ENCODE data around the gene AVPI1. TPM values are rescaled to one million over a fixed set of nuclear protein-coding genes. Genes with fewer than 3 reads are reported as not detected.
A peak's percentile ranks its signal among the peaks of the same experiment; 100 is the strongest.

AVPI1 gene
- total and polyA plus RNA-seq, 2 experiments from 2014 or later, result 7.4 to 7.6 TPM

DNA sequence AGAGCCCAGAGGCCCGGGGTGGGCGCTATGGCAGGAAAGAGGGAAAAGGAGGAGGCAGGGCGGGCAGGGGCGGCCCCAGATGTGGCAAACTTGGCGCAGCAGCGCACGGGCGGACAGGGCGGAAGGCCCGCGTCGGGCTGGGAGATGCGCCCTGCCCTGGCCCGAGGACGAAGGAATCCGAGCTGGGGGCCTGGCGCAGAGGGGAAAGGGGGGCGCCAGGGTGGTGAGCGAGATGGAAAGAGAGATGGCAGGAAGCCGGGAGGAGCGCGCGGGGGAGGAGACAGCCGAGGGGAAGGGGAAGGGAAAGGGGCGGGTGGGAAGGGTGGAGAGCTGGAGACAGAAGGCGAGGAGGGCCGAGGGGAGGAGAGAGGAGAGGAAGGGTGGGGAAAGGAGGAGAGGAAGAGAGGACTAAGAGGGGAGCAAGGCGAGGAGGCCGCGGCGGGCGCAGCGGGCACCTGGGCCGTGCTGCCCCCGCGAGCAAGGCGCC is 26.3 kb upstream of the AVPI1 start, which contains the start of gene MARVELD1:
Gene MARVELD1, plus strand, starts transcription at position 392 of the 487 bp plus-strand sequence. CDS start 147 bp downstream, outside the sequence.
- H3K9me3 Mint-ChIP-seq, result no peaks in the 10 kb centered on the region; the same call in 2 of the 3 replicates
- H2AFZ ChIP-seq, result peak within 1 kb of the TSS; percentile 95
- H3K27ac Mint-ChIP-seq, result peak within 1 kb of the TSS; percentile 99
- H3K9me2 ChIP-seq (ENCODE audit: insufficient read depth), result no peaks in the 10 kb centered on the region
- peak within 1 kb of the TSS; percentile 82 for H3K4me3 ChIP-seq
- peaks cover 7% of the 10 kb centered on the region; the same call in 1 of the 2 replicates for H3K36me3 ChIP-seq (ENCODE audit: insufficient read depth)
- peak within 1 kb of the TSS; percentile 97 for H3K27ac ChIP-seq (ENCODE audit: low read depth)
- peaks cover 40% of the 10 kb centered on the region for H3K4me1 ChIP-seq (ENCODE audit: insufficient read depth)
- peaks cover 17% of the 10 kb centered on the region for H3K79me2 ChIP-seq (replicated peaks; ENCODE audit: insufficient read depth)
- DNase-seq (ENCODE audit: low spot score) (peak; percentile 92), ATAC-seq (peak; percentile 19)
- H3K4me3 Mint-ChIP-seq, result peak within 1 kb of the TSS; percentile 100
- peaks cover 17% of the 10 kb centered on the region for H3K27me3 Mint-ChIP-seq (ENCODE audit: insufficient read depth, low read depth, poor library complexity)
- peaks cover 26% of the 10 kb centered on the region for H3K36me3 Mint-ChIP-seq (ENCODE audit: low read depth)
- H3K27me3 ChIP-seq (ENCODE audit: insufficient read depth), result no peaks in the 10 kb centered on the region
- no peak for TF ChIP-seq CREB1 (CRISPR knock-in tag; IDR thresholded peaks at IDR 0.05; ENCODE audit: low read depth)
- TF ChIP-seq, protein P1, sequence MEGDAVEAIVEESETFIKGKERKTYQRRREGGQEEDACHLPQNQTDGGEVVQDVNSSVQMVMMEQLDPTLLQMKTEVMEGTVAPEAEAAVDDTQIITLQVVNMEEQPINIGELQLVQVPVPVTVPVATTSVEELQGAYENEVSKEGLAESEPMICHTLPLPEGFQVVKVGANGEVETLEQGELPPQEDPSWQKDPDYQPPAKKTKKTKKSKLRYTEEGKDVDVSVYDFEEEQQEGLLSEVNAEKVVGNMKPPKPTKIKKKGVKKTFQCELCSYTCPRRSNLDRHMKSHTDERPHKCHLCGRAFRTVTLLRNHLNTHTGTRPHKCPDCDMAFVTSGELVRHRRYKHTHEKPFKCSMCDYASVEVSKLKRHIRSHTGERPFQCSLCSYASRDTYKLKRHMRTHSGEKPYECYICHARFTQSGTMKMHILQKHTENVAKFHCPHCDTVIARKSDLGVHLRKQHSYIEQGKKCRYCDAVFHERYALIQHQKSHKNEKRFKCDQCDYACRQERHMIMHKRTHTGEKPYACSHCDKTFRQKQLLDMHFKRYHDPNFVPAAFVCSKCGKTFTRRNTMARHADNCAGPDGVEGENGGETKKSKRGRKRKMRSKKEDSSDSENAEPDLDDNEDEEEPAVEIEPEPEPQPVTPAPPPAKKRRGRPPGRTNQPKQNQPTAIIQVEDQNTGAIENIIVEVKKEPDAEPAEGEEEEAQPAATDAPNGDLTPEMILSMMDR (conservative IDR thresholded peaks at IDR 0.05; ENCODE audit: low read depth in 2 of 2), result no peak
- no peak for TF ChIP-seq ZNF114 (CRISPR knock-in tag; IDR thresholded peaks at IDR 0.05)
- no peak for TF ChIP-seq ZNF331 (CRISPR knock-in tag; IDR thresholded peaks at IDR 0.05; ENCODE audit: low read depth)
- TF ChIP-seq STAT1 (IDR thresholded peaks at IDR 0.05; ENCODE audit: unreplicated experiment), result no peak
- no peak for TF ChIP-seq NANOG (IDR thresholded peaks at IDR 0.05; ENCODE audit: borderline replicate concordance)
- peaks cover 51% of the 10 kb centered on the region for H3K4me1 Mint-ChIP-seq
- H3F3A ChIP-seq (replicated peaks; ENCODE audit: low read depth), result peaks cover 18% of the 10 kb centered on the region
- H3K4me2 ChIP-seq, result peak within 1 kb of the TSS; percentile 92
- H4K20me1 ChIP-seq (replicated peaks; ENCODE audit: insufficient read depth), result no peaks in the 10 kb centered on the region

DNA sequence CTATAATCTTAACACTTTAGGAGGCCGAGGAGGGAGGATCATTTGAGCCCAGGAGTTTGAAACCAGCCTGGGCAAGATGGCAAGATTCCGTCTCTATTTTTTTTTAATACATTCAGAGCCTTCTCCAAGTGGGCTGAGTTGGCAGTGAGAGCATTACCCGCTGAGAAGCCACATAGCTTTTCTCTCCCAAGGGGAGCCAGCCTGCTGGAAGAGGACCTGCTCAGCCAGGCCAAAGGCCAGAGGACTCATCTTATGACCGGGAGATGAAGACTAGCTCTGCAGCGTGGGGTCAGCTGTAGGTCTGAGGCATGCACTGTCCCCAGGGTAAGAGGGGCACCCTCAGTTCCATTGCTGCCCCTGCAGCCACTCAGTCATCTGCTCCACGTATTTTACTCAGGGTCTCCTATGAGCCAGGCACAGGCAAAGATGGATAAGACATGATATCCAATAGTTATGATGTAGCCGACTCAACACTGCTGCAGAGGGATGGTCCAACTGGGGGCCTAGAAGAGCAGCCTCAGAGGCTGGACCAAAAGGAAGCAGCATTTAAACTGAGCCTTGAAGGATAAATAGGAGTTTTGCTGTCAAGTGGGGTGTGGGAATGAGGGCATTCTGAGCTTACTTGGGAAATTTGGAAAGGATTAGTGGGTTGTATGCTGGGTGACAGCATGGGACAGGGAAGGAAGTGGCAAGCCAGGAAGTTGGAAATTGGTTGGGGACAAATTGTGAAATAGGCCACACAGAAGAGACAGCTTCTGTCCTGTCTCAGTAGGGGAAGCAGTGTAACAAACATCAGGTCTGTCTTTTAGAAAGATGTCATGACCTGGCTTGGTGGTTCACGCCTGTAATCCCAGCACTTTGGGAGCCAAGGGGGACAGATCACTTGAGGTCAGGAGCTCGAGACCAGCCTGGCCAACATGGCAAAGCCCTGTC is 24.9 kb upstream of the AVPI1 start:
- peaks cover 12% of the 10 kb centered on the region for H3K36me3 Mint-ChIP-seq (ENCODE audit: low read depth)

More for the DNA sequence above, 24.9 kb upstream of the AVPI1 start:
- ATAC-seq (no peak), DNase-seq (ENCODE audit: low spot score) (no peak)
- no peaks in the 10 kb centered on the region for H4K20me1 ChIP-seq (replicated peaks; ENCODE audit: insufficient read depth)
- peaks cover 30% of the 10 kb centered on the region for H3K4me1 ChIP-seq (ENCODE audit: insufficient read depth)
- H3K9me2 ChIP-seq (ENCODE audit: insufficient read depth), result no peaks in the 10 kb centered on the region
- TF ChIP-seq, protein P2, sequence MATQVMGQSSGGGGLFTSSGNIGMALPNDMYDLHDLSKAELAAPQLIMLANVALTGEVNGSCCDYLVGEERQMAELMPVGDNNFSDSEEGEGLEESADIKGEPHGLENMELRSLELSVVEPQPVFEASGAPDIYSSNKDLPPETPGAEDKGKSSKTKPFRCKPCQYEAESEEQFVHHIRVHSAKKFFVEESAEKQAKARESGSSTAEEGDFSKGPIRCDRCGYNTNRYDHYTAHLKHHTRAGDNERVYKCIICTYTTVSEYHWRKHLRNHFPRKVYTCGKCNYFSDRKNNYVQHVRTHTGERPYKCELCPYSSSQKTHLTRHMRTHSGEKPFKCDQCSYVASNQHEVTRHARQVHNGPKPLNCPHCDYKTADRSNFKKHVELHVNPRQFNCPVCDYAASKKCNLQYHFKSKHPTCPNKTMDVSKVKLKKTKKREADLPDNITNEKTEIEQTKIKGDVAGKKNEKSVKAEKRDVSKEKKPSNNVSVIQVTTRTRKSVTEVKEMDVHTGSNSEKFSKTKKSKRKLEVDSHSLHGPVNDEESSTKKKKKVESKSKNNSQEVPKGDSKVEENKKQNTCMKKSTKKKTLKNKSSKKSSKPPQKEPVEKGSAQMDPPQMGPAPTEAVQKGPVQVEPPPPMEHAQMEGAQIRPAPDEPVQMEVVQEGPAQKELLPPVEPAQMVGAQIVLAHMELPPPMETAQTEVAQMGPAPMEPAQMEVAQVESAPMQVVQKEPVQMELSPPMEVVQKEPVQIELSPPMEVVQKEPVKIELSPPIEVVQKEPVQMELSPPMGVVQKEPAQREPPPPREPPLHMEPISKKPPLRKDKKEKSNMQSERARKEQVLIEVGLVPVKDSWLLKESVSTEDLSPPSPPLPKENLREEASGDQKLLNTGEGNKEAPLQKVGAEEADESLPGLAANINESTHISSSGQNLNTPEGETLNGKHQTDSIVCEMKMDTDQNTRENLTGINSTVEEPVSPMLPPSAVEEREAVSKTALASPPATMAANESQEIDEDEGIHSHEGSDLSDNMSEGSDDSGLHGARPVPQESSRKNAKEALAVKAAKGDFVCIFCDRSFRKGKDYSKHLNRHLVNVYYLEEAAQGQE (IDR thresholded peaks at IDR 0.05; ENCODE audit: unreplicated experiment), result no peak
- TF ChIP-seq EZH2 (IDR thresholded peaks at IDR 0.05; ENCODE audit: low read depth, unreplicated experiment), result no peak
- TF ChIP-seq POLR2AphosphoS5 (IDR thresholded peaks at IDR 0.05; ENCODE audit: low read depth), result no peak
- no peak for TF ChIP-seq JUNB (IDR thresholded peaks at IDR 0.05; ENCODE audit: unreplicated experiment)
- TF ChIP-seq, protein P3, sequence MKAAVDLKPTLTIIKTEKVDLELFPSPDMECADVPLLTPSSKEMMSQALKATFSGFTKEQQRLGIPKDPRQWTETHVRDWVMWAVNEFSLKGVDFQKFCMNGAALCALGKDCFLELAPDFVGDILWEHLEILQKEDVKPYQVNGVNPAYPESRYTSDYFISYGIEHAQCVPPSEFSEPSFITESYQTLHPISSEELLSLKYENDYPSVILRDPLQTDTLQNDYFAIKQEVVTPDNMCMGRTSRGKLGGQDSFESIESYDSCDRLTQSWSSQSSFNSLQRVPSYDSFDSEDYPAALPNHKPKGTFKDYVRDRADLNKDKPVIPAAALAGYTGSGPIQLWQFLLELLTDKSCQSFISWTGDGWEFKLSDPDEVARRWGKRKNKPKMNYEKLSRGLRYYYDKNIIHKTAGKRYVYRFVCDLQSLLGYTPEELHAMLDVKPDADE (IDR thresholded peaks at IDR 0.05), result no peak
- TF ChIP-seq CREB1 (CRISPR knock-in tag; IDR thresholded peaks at IDR 0.05; ENCODE audit: low read depth), result no peak
- no peak for TF ChIP-seq ZNF331 (CRISPR knock-in tag; IDR thresholded peaks at IDR 0.05; ENCODE audit: low read depth)
- no peak for TF ChIP-seq ZNF114 (CRISPR knock-in tag; IDR thresholded peaks at IDR 0.05)
- no peak for TF ChIP-seq NANOG (IDR thresholded peaks at IDR 0.05; ENCODE audit: borderline replicate concordance)
- TF ChIP-seq STAT1 (IDR thresholded peaks at IDR 0.05; ENCODE audit: unreplicated experiment), result no peak
- Mint-ChIP-seq H3K4me1 (peaks cover 41% of the 10 kb centered on the region), H3K4me3 (peak overlapping the region; percentile 44), H3K27ac (no peak overlapping the region), H3K9me3 (no peaks in the 10 kb centered on the region; the same call in 2 of the 3 replicates), H3K27me3 (ENCODE audit: insufficient read depth, low read depth, poor library complexity) (peaks cover 19% of the 10 kb centered on the region)
- H3F3A ChIP-seq (replicated peaks; ENCODE audit: low read depth), result peaks cover 17% of the 10 kb centered on the region
- H3K4me3 ChIP-seq, result no peak overlapping the region
- peak overlapping the region; percentile 92; the same call in 1 of the 2 replicates for H3K4me2 ChIP-seq
- H3K36me3 ChIP-seq (ENCODE audit: insufficient read depth), result peaks cover 5% of the 10 kb centered on the region; the same call in 1 of the 2 replicates
- H3K79me2 ChIP-seq (replicated peaks; ENCODE audit: insufficient read depth), result peaks cover 9% of the 10 kb centered on the region
- H3K27ac ChIP-seq (ENCODE audit: low read depth), result no peak overlapping the region
- H2AFZ ChIP-seq, result no peak overlapping the region
- H3K27me3 ChIP-seq (ENCODE audit: insufficient read depth), result no peaks in the 10 kb centered on the region

Measured in GM23338 (cell line).